Upper lobe of left lung (tissue), 4 donors: Measurements from ENCODE around the gene REV3L.

Source experiments
- EP300 ChIP-seq, 4 donors: sonication (generic); formaldehyde crosslinking; IDR thresholded peaks; one replicate each; pipeline ENCODE4 v1.5.1; 2017; ENCODE audit warnings: antibody characterized with exemption in 4 of 4, control low read depth in 2 of 4
- POLR2A ChIP-seq, 4 donors: fragments of 450-650 bp; IDR thresholded peaks; one replicate each; pipeline ENCODE4 v1.5.1; 2016 to 2017; ENCODE audit warnings: antibody characterized with exemption in 4 of 4, mild to moderate bottlenecking in 2 of 4
- POLR2AphosphoS5 ChIP-seq, 2 donors: sonication (generic); formaldehyde crosslinking; IDR thresholded peaks; one replicate each; pipeline ENCODE4 v1.5.1; 2017; ENCODE audit warnings: antibody characterized with exemption in 2 of 2
- TF ChIP-seq, protein P1 (sequence below), 6 experiments: fragments of 450-650 bp in 4 of 6; fragments of 200-600 bp in 2 of 6; sonication (generic) in 2 of 6; IDR thresholded peaks; one replicate each; pipeline ENCODE4 v1.5.1; 2016 to 2019; ENCODE audit warnings: antibody characterized with exemption in 6 of 6

DNA sequence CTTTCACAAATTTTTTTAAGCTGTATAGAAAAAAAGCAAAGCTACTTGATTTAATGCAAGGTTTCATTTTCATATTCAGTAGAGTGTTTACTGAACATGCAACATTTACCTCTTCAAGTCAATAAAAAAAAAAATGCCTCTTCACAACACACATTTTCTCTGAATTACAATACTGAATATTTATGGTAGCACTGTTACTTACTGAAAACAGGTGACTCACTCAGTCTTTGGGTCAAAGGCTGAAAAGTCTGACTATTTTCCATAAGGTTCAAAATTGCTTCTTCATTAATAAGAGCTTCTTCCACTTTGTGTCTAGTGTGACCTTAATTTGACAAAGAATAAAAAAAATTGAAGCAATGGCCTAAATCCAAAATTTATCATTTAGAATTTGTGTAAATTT is 101.9 kb downstream of the REV3L start:
- TF ChIP-seq, protein P1, sequence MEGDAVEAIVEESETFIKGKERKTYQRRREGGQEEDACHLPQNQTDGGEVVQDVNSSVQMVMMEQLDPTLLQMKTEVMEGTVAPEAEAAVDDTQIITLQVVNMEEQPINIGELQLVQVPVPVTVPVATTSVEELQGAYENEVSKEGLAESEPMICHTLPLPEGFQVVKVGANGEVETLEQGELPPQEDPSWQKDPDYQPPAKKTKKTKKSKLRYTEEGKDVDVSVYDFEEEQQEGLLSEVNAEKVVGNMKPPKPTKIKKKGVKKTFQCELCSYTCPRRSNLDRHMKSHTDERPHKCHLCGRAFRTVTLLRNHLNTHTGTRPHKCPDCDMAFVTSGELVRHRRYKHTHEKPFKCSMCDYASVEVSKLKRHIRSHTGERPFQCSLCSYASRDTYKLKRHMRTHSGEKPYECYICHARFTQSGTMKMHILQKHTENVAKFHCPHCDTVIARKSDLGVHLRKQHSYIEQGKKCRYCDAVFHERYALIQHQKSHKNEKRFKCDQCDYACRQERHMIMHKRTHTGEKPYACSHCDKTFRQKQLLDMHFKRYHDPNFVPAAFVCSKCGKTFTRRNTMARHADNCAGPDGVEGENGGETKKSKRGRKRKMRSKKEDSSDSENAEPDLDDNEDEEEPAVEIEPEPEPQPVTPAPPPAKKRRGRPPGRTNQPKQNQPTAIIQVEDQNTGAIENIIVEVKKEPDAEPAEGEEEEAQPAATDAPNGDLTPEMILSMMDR (IDR thresholded peaks at IDR 0.05): no peak
- TF ChIP-seq POLR2AphosphoS5 (IDR thresholded peaks at IDR 0.05): no peak
- no peak for TF ChIP-seq POLR2A (IDR thresholded peaks at IDR 0.05)
- TF ChIP-seq EP300 (IDR thresholded peaks at IDR 0.05): no peak
